Effector CD4-positive, alpha-beta T cell (primary cell): ENCODE data around the gene ISG20.
A peak's percentile ranks its signal among the peaks of the same experiment; 100 is the strongest.

Experiments used
- DNase-seq: peaks from one replicate; pipeline ENCODE4 v3.0.0-alpha.2; 2020

The ISG20 gene

GRCh38 chr15:88655103-88655553 is 16.3 kb downstream of the ISG20 start:
- DNase-seq: no peak

GRCh38 chr15:88655800-88656488 is 17.1 kb downstream of the ISG20 start:
- no peak for DNase-seq

DNA sequence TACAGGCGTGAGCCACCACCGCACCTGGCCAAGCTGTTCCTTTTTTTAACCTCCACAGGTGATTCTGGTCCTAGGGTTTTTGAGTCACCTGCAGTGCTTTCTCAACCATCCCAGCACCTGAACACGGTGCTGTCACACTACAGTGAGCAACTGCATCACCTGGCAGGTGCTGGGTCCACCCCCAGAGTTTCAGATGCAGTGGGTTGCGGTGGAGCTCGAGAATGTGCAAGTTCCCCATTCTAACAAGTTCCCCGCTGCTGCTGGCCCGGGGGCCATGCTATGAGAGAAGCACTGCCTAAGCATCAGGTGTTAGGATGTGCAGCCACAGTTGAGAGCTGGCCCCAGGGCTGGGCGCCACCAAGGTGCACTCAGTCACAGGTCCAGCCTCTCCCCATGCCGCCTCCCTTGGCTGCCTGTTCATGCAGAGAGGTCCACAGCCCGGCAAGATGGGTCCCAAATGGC is 18.0 kb downstream of the ISG20 start:
- no peak for DNase-seq

DNA sequence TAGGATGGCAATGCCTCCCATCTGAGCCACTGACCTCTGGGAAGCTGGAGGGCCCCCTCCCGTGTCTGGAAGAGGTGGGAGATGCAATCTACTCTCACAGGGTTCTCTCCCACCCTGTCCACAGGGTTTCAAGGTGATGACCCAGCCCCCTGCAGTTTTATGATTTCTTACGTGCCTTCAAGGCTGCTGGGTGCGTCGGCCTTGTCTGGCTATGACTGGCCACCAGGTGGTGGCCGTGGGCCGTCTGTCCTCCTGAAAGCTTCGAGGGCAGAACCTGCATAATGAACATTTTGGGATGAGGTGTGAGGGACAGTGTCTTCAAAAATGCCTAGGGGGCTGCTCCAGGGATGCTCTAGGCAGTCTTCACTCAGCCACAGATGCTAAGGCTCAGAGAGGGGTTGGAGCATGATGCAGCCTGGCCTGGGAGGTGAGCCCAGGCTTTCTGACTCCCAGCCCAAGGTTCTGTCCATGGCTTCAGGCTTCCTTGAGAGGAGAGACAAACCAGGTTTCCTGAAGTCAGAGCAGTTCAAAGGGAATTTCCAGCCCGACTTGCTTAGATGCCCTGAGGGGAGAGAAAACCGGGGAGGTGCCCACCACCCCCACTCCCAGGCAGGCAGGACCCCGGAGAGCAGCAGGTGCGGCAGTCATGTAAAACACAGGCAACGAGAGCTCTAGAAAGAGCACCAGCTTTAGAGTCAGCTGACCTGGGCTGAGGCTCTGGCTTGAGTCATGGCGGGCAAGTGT is 18.7 kb downstream of the ISG20 start:
- no peak for DNase-seq

GRCh38 chr15:88658070-88658965 is 19.5 kb downstream of the ISG20 start:
- no peak for DNase-seq

DNA sequence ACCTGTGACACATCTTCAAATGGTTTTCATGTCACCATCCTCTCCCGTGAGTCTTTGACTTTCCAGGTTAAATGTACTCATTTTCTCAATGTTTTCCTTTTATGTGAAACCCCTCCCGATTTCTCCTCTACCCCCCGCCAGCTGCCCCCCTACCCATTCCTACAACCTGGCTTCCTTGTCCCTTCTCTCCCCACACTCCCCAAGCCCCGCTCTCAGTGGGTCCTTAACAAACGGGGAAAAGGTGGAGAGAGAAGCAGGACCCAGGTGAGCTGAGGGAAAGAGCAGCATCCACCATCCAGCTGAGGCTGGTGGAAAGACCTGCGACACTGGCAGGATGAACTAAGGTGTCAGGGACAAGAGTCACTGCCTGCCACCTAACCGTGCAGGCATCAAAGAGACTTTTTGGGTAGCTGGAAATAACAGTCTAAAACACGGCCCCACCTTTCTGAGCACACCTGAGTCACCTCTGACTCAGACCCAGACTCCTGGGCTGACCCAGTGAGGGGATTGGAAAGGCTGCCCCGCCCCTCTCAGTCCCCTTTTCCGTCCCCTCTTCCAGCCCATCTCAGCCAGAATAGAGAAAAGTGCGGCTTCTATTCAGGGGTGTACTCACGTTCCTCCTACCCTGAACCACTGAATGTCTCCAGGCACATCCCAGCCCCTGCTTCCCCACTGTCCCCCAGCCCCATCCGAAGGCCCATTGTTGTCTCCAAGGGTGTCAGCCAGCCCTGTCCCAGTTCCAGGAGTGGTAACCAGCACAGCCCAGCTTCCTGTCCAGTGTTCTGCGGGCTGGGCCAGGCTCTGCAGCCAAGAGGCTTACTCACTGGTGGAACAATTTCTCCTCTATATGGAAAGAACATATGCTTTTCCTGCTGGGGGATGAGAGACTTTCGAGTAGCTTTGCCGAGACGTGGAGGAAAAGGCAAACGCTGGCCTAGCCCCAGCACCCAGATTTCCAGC is 20.4 kb downstream of the ISG20 start:
- no peak for DNase-seq

- no peak for DNase-seq
Observed at GRCh38 chr15:88661041-88661700, 22.4 kb downstream of the ISG20 start.

DNA sequence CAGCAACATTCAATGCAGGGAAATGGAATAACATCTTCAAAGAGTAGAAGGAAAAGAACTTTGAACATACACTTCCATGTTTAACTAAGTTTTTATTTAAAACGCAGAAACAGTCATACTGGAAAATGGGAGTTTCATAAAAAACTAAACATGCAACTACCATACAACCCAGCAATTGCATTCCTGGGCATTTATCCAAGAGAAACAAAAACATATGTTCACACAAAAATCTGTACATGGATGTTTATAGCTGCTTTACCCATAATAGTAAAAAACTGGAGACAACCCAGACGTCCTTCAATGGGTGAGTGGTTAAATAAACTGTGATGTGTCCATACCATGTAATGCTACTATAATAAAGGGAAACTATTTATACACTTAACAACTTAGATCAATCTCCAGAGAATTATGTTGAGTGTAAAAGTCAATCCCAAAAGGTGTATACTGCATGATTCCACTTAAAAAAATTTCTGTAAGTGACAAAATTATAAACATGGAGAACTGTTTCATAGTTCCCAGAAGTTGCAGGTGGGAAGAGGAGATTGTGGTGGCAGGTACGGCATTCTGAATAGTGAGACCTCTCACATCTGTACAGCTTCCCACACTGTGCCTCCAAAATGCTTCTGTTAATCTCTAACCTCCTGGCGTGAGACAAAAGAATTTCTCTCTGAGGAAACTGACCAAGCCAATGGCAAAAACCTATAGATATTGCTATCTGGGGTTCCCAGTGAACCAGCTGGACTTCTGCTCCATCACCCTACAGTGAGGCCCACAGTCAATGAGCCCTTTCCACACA is 23.1 kb downstream of the ISG20 start:
- DNase-seq: no peak

DNA sequence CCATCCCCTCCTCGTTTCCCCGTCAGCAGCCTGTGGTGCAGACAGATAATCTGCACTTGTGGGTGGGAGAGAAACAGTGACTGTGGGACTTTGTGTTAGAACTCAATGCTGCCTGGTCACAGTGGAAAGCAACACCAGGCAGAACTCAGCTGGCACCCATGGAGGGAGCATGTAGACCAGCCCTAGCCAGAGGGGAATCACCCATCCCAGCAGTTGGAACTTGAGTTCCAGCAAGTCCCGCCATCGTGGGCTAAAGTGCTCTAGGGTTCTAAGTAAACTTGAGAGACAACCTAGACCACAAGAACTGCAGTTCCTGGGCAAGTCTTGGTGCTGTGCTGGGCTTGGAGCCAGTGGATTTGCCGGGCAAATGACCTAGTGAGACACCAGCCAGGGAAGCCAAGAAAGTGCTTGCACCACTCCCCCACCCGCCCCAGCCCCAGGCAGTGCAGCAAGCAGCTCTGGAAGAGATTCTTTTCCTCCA is 24.4 kb downstream of the ISG20 start:
- no peak for DNase-seq

DNA sequence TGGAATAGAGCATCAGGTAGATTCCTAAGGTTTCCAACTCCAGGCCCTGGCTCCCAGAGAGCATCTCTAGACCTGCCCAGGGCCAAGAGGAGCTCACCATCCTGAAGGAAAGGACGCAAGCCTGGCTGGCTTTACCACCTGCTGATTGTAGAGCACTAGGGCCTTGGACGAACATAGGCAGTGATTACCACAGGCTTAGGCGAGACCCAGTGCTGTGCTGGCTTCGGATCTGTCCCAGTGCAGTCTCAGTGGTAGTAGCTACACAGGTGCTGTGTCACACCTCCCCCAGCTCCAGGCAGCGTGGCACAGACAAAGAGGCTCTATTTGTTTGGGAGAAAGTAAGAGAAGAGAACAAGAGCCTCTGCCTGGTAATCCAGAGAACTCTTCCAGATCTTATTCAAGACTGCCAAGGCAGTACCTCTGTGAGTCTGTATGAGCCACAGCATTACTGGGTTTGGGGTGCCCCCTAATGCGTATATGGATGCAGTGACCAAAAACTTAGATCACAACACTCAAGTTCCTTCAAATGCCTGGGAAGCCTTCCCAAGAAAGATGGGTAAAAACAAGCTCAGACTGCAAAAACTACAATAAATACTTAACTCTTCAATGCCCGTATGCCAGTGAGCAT is 25.4 kb downstream of the ISG20 start:
- peak; percentile 44 for DNase-seq

GRCh38 chr15:88674661-88675060 is 35.8 kb downstream of the ISG20 start:
- no peak for DNase-seq

- no peak for DNase-seq
Observed at GRCh38 chr15:88678755-88679154, 39.9 kb downstream of the ISG20 start.

DNA sequence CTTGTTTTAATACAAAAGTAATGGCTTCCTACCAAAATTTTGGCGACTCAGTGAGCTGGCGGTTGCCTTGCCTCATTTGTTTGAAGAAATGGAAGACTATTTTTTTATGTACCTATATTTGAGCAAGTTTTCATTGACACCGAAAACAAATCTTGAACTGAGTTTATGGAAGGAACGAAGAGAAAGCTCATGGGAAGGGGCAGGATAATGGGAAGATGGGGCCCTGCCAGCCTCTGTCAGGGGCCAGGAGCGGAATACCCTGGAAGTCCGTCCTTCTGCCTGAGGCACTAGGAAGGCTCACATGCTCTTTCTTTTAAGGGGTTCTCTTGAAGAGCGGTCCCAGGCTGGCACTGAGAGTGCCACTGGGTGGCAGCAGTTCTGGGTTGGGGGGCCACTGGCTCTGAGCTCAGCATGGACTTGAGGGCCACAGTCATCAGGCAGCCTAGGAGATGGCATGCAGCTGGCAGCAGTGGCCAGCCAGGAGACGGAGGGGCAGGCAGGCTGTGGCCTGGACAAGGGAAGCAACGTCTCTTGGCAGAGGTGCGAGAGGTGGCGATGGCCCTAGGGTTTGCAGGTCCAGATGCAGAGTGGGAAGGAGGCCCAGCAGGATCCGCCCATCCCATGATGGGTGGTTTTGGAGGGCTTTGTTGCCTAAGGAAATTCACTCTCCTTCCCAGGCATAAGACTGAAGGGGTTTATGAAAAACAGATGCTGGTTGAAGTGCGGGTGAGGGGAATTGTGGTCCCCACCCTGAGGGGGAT is 41.6 kb downstream of the ISG20 start:
- DNase-seq: no peak

- no peak for DNase-seq
Observed at GRCh38 chr15:88681610-88682221, 42.9 kb downstream of the ISG20 start.

DNA sequence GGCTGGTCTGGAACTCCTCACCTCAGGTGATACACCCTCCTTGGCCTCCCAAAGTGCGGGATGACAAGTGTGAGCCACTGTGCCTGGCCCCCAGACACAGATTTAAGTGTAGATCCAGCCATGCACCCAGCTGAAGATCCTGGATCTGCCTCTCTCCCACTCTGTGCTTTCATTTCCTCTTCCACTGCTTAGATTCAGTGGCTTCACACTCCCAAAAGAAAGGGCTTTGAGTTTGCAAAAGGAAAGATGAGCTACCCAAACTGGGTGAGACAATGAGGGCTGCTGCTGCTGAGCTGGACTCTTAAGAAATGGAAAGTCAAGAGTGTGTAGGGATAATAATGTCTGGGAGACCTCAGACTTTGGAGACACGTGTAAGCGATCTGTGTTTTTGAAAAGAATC is 45.5 kb downstream of the ISG20 start:
- no peak for DNase-seq

- DNase-seq: no peak
Observed at GRCh38 chr15:88686166-88686565, 47.4 kb downstream of the ISG20 start.

DNA sequence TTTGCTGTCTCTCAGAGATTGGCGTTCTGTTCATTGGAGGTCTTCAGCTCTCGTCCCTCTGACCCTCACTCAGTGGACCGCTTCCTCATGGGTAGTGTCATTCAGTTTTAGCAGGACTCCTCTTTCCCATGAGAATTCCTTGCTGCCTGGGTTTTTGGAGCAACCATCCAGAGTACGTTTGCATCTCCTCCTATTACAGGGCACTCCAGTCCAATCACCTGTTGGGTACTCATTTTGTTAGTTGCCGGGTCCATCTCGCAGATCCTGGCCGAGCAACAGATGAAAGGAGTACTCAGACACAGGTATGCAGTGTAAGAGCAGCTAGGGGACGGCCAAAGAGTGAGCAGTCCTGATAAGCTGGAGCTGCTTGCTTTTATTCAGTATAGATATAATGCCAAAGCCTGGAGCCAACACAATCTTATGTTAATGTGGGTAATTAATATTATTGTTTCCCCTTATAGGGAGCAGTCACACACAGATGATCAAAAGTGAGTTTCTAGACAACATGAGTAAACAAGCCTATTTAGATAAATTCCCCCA is 49.6 kb downstream of the ISG20 start:
- no peak for DNase-seq

DNA sequence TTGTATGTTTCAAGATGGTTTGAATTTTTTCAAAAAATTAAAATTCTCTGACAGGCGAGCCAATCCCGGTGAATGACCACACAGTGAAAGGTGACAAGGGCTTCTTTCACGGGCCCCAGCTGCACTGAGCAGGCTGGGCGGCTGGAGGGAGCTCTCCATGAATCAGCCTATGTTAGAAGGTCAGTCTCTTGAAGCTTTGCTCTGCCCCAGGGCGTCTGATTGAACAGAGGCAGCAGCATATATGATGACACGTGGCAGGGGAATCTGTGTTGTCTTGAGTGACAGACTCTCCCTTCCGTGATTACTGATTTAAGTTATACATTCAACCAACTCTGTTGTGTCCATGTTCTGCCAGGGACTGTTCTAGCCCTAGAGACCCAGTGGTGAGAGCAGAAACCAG is 51.5 kb downstream of the ISG20 start:
- DNase-seq: no peak
